ENCODE results near the gene CAMKMT.

The CAMKMT gene

DNA sequence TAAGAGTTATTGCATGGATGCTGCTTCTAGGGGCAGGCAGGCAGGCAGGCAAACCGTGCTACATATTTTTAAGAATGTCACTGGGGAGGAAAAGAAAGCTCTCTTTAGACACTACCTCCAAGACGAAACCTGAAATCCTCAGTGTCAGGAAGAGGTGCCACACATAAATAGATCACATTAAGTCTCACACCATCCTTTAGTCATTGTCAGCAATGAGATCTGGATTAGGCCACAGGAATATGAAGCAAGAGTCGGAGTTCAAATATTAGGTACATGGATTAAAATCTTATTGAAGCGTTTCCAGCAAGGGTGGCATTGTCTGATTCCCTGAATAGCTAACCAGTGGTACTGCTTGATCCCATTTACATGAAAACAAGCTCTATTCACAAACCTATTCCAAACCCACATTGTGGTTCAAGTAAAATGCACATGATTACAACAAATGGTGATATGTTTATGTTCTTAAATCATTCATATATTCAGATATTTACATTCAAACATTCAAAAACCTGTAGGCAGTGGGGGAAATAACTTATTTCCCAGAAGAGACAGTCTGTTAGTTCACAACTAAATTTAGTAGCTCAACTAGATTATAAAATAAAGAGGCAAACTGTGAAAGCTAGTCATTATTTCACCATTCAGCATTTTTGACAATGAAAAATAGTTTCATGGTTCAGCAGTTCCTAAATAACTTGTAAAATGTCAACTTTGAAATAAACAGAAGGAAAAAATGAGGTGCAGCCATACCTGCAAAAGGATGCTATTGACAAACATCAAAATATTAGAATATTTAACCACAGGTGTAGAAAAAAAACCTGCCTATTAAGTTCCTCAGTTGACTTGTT, 384.4 kb downstream of the CAMKMT start:
- H3K36me3 ChIP-seq (replicated peaks): no peaks in the 10 kb centered on the region
- H3K4me3 ChIP-seq (ENCODE audit: low read depth, low read length): no peak overlapping the region
- H3K27ac ChIP-seq: no peak overlapping the region
- no peak for DNase-seq
- in situ Hi-C loops (cut with HindIII; ENCODE audit: low pct_ligation_motif_present, low sequenced_read_pairs): no loop called here
- TF ChIP-seq, protein P1, sequence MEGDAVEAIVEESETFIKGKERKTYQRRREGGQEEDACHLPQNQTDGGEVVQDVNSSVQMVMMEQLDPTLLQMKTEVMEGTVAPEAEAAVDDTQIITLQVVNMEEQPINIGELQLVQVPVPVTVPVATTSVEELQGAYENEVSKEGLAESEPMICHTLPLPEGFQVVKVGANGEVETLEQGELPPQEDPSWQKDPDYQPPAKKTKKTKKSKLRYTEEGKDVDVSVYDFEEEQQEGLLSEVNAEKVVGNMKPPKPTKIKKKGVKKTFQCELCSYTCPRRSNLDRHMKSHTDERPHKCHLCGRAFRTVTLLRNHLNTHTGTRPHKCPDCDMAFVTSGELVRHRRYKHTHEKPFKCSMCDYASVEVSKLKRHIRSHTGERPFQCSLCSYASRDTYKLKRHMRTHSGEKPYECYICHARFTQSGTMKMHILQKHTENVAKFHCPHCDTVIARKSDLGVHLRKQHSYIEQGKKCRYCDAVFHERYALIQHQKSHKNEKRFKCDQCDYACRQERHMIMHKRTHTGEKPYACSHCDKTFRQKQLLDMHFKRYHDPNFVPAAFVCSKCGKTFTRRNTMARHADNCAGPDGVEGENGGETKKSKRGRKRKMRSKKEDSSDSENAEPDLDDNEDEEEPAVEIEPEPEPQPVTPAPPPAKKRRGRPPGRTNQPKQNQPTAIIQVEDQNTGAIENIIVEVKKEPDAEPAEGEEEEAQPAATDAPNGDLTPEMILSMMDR (IDR thresholded peaks at IDR 0.05; ENCODE audit: low read depth, low read length, missing control alignments): no peak
- H3K27me3 ChIP-seq (replicated peaks): no peaks in the 10 kb centered on the region

DNA sequence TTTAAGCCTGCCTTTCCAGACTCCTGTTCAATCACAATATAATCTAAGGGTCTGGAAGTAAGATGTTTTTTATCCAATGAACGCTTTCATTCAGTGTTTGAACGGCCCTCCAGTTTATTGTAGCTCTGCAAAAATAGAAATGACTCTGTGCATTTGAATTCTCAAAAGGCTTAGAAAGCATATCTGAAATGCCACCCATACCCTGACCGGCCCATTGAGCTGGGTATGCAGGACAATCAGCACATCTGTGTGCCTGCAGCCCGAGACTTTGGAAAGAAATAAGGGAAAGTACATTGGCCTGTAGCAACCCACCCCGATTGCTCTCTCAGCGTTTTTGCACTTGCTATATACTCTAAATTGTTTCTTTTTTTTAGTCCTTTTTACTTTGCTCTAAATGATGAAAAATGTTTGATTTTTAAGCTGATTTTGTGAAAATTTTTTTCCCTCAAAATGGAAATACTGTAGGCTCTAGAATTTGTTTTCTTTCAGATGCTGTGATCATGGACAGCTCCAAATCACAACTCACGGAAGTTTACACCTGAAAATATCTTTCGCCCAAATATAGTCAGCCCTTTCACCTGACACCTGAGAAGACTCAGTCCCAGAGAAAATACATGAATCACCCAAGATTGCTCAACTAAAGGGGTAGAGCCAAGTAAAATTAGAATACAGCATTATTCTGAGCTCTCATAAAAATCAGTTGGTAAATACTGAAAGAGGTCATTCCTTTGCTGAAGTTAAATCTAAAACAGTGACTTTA, 385.3 kb downstream of the CAMKMT start:
- TF ChIP-seq, protein P1 (IDR thresholded peaks at IDR 0.05; ENCODE audit: low read depth, low read length, missing control alignments): no peak
- Histone ChIP-seq H3K27me3 (replicated peaks) (no peaks in the 10 kb centered on the region), H3K4me3 (ENCODE audit: low read depth, low read length) (no peak overlapping the region), H3K36me3 (replicated peaks) (no peaks in the 10 kb centered on the region), H3K27ac (no peak overlapping the region)
- in situ Hi-C loops (cut with HindIII; ENCODE audit: low pct_ligation_motif_present, low sequenced_read_pairs): no loop called here
- no peak for DNase-seq

DNA sequence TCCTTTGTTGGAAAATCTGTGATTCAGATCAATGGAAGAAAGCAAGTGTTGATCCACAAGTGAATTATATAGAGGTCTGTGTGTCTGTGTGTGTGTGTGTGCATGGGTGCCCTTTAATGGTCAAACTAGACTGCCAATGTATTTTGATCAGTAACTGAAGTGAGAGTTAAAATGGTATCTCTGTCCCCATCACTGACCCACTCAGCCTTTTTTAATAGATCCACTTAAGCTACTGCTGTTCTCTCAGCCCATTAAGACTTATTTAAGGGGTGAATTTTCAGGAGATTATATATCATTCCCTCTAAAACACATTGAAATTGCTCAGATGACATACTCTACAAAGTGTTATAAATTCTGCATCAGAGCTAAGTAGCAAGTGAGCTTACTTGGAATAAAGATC, 386.0 kb downstream of the CAMKMT start:
- no peak for DNase-seq
- TF ChIP-seq, protein P1 (IDR thresholded peaks at IDR 0.05; ENCODE audit: low read depth, low read length, missing control alignments): no peak
- Histone ChIP-seq H3K27me3 (replicated peaks) (no peaks in the 10 kb centered on the region), H3K27ac (no peak overlapping the region), H3K4me3 (ENCODE audit: low read depth, low read length) (no peak overlapping the region), H3K36me3 (replicated peaks) (no peaks in the 10 kb centered on the region)
- in situ Hi-C loops (cut with HindIII; ENCODE audit: low pct_ligation_motif_present, low sequenced_read_pairs): no loop called here

DNA sequence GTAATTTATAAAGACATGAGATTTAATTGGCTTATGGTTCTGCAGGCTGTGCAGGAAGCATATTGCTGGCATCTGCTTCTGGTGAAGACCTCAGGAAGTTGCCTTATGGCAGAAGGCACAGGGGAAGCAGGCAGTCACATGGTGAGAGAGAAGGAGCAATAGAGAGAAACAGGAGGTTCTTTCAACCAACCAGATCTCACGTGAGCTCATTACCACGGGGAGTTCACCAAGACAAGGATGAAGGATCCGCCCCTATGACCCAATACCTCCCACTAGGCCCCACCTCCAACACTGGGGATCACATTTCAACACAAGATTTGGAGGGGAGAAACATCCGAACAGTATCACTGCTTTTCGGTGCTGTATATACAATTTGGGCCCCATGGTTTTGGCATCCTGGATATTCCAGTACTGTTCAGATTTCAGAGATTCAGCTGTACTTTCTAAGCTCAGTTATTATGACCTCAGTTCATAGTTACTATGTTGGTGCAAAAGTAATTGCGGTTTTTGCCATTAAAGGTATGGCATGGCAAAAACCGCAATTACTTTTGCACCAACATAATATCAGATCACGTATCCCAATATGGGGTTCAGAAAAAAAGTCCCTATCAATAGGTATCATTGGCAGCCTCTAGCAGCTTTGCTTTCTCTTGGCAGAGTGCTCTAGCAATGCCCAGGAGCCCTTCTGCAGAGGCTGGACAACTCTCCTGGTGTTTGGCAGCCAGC, 390.2 kb downstream of the CAMKMT start:
- H3K4me3 ChIP-seq (ENCODE audit: low read depth, low read length): no peak overlapping the region
- no peaks in the 10 kb centered on the region for H3K27me3 ChIP-seq (replicated peaks)
- H3K36me3 ChIP-seq (replicated peaks): no peaks in the 10 kb centered on the region
- no peak for DNase-seq
- TF ChIP-seq, protein P1 (IDR thresholded peaks at IDR 0.05; ENCODE audit: low read depth, low read length, missing control alignments): no peak
- in situ Hi-C loops (cut with HindIII; ENCODE audit: low pct_ligation_motif_present, low sequenced_read_pairs): no loop called here
- H3K27ac ChIP-seq: no peak overlapping the region

DNA sequence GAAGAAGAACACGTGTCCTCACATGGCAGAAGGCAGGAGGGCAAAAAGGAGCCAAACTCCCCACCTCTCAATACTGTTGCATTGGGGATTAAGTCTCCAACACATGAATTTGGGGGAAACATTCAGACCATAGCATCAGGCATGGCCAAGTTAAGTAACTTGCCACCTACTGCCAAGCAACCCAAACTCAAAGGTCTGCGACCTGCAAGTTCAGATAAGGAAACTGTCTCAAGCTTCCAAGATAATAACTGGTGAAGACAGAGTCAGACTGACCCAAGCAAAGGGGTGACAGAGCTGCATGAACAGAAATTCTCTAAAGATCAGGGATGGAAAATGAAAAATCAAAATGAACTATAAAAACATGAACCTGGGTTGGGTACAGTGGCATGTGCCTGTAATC, 391.0 kb downstream of the CAMKMT start:
- H3K4me3 ChIP-seq (ENCODE audit: low read depth, low read length): no peak overlapping the region

More for the DNA sequence above, 391.0 kb downstream of the CAMKMT start:
- no peaks in the 10 kb centered on the region for H3K36me3 ChIP-seq (replicated peaks)
- H3K27me3 ChIP-seq (replicated peaks): no peaks in the 10 kb centered on the region
- in situ Hi-C loops (cut with HindIII; ENCODE audit: low pct_ligation_motif_present, low sequenced_read_pairs): no loop called here
- no peak overlapping the region for H3K27ac ChIP-seq
- DNase-seq: no peak
- TF ChIP-seq, protein P1 (IDR thresholded peaks at IDR 0.05; ENCODE audit: low read depth, low read length, missing control alignments): no peak

Measured in brain microvascular endothelial cell (primary cell).